Measurements from ENCODE around the gene EIF2S2. TPM values are rescaled to one million over a fixed set of nuclear protein-coding genes. Genes with fewer than 3 reads are reported as not detected.

EIF2S2 gene
- total and polyA plus RNA-seq, 2 donors (not counting 1 experiment from before 2014, with no cell fraction given): 108 to 140 TPM

DNA sequence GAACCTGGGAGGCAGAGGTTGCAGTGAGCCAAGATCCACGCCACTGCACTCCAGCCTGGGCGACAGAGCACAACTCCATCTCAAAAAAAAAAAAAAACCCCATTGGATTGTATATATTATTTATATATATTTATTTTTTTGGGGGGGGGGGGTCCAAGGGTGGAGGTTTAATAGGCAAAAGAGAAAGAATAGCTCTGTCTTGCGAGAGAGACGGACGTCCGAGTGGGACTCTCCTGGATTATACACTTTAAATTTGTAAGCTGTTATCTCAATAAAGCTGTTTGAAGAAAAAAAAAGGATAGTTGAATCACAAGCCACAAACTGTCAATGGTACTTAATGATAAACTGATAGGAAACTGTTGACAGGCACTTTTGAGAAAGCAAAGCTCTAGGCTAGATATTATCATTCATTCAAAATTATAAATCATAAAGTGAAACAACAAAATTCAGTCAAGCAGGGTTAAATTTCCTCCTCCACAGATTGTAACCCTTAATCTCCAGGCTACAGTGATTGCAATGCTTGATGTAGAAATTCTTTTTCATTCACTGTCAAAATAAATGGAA, 20.3 kb downstream of the EIF2S2 start:
- no peaks in the 10 kb centered on the region for H4K20me1 ChIP-seq (ENCODE audit: control insufficient read depth, extremely low read depth, insufficient read depth, low read length)
- H3K9ac ChIP-seq (ENCODE audit: insufficient read depth, low read length): no peak overlapping the region
- no peak overlapping the region for H2AFZ ChIP-seq (ENCODE audit: low read length)
- H3K36me3 ChIP-seq (ENCODE audit: control insufficient read depth, insufficient read depth, low read length): peaks cover 30% of the 10 kb centered on the region
- H3K27ac ChIP-seq (ENCODE audit: insufficient read depth, low read length): no peak overlapping the region
- H3K79me2 ChIP-seq (ENCODE audit: control insufficient read depth, insufficient read depth, low read length): peaks cover 6% of the 10 kb centered on the region
- DNase-seq (ENCODE audit: low read depth in 2 of 2): no peak
- no peaks in the 10 kb centered on the region for H3K9me3 ChIP-seq (ENCODE audit: control insufficient read depth, insufficient read depth, low read depth, low read length)
- no peak for TF ChIP-seq EZH2 (IDR thresholded peaks at IDR 0.05; ENCODE audit: low read length, missing control alignments)
- TF ChIP-seq, protein P1, sequence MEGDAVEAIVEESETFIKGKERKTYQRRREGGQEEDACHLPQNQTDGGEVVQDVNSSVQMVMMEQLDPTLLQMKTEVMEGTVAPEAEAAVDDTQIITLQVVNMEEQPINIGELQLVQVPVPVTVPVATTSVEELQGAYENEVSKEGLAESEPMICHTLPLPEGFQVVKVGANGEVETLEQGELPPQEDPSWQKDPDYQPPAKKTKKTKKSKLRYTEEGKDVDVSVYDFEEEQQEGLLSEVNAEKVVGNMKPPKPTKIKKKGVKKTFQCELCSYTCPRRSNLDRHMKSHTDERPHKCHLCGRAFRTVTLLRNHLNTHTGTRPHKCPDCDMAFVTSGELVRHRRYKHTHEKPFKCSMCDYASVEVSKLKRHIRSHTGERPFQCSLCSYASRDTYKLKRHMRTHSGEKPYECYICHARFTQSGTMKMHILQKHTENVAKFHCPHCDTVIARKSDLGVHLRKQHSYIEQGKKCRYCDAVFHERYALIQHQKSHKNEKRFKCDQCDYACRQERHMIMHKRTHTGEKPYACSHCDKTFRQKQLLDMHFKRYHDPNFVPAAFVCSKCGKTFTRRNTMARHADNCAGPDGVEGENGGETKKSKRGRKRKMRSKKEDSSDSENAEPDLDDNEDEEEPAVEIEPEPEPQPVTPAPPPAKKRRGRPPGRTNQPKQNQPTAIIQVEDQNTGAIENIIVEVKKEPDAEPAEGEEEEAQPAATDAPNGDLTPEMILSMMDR (conservative IDR thresholded peaks at IDR 0.05 in 1 of 2, IDR thresholded peaks at IDR 0.05 in 1 of 2; ENCODE audit: low read depth in 1 of 2, low read length in 2 of 2): no peak
- H3K4me3 ChIP-seq (replicated peaks in 1 of 4; ENCODE audit: control extremely low read depth in 1 of 4, insufficient read depth in 1 of 4, low read depth in 3 of 4, low read length in 4 of 4): no peak overlapping the region
- no peaks in the 10 kb centered on the region for H3K27me3 ChIP-seq (ENCODE audit: control insufficient read depth, insufficient read depth, low read length)
- no peaks in the 10 kb centered on the region for H3K4me1 ChIP-seq (ENCODE audit: control insufficient read depth, extremely low read depth, insufficient read depth, low read length)
- H3K4me2 ChIP-seq (ENCODE audit: extremely low read depth, insufficient read depth, low read length): no peak overlapping the region

DNA sequence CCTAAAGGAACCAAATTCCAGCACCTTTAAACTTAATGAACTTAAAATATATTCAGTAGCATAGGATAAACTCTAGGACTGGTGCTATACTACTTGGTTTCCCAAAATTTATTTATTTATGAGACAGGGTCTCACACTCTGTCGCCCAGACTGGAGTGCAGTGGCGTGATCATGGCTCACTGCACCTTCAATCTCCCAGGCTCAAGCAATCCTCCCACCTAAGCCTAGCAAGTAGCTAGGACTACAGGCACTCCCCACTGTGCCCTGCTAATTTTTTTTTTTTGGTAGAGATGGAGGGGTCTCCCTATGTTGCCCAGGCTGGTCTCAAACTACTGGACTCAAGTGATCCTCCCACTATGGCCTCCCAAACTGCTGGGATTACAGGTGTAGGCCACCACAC, 21.4 kb downstream of the EIF2S2 start:
- no peak for DNase-seq (ENCODE audit: low read depth in 2 of 2)
- H3K27ac ChIP-seq (ENCODE audit: insufficient read depth, low read length): no peak overlapping the region

DNA sequence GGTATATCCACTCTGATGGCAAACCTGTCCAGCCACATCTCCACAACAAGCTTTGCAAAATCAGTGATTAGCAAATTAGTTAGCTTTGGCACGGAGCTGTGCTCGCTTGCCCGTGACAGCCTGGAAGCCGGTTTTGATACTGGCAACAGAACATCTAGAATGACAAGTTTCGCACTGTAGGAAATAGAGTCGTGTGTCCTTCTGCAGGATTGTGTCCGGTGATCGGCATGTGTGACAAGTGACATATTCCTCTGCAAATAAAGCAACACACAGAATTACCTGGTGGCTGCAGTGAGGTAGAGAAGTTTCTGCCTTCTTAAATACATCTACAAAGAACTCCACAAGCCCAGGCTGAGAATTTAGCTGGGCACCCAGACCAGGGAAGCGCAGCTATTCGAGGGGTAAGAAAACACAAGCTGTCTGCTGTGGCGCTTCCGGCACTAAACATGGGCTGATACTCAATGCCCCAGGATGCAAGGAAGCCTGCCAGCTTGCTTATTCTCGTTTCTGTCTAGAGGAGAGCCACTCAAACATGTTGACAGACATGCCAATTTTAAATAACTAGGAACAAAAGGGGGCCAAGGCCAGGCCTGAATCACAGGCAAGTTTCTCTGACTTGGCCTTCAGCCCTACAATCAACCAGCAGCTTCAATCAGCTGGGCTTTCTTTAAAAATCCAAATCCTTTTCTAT, 22.2 kb downstream of the EIF2S2 start:
- Histone ChIP-seq H4K20me1 (ENCODE audit: control insufficient read depth, extremely low read depth, insufficient read depth, low read length) (no peaks in the 10 kb centered on the region), H3K36me3 (ENCODE audit: control insufficient read depth, insufficient read depth, low read length) (peaks cover 29% of the 10 kb centered on the region), H3K27ac (ENCODE audit: insufficient read depth, low read length) (no peak overlapping the region), H3K4me2 (ENCODE audit: extremely low read depth, insufficient read depth, low read length) (no peak overlapping the region), H3K9me3 (ENCODE audit: control insufficient read depth, insufficient read depth, low read depth, low read length) (no peaks in the 10 kb centered on the region), H3K9ac (ENCODE audit: insufficient read depth, low read length) (no peak overlapping the region), H3K4me1 (ENCODE audit: control insufficient read depth, extremely low read depth, insufficient read depth, low read length) (no peaks in the 10 kb centered on the region), H3K79me2 (ENCODE audit: control insufficient read depth, insufficient read depth, low read length) (peaks cover 6% of the 10 kb centered on the region), H2AFZ (ENCODE audit: low read length) (no peak overlapping the region), H3K4me3 (replicated peaks in 1 of 4; ENCODE audit: control extremely low read depth in 1 of 4, insufficient read depth in 1 of 4, low read depth in 3 of 4, low read length in 4 of 4) (no peak overlapping the region), H3K27me3 (ENCODE audit: control insufficient read depth, insufficient read depth, low read length) (no peaks in the 10 kb centered on the region)
- DNase-seq (ENCODE audit: low read depth in 2 of 2): no peak
- TF ChIP-seq, protein P1 (conservative IDR thresholded peaks at IDR 0.05 in 1 of 2, IDR thresholded peaks at IDR 0.05 in 1 of 2; ENCODE audit: low read depth in 1 of 2, low read length in 2 of 2): no peak
- TF ChIP-seq EZH2 (IDR thresholded peaks at IDR 0.05; ENCODE audit: low read length, missing control alignments): no peak

More for the DNA sequence above, 21.4 kb downstream of the EIF2S2 start:
- TF ChIP-seq EZH2 (IDR thresholded peaks at IDR 0.05; ENCODE audit: low read length, missing control alignments): no peak
- TF ChIP-seq, protein P1 (conservative IDR thresholded peaks at IDR 0.05 in 1 of 2, IDR thresholded peaks at IDR 0.05 in 1 of 2; ENCODE audit: low read depth in 1 of 2, low read length in 2 of 2): no peak
- no peaks in the 10 kb centered on the region for H3K27me3 ChIP-seq (ENCODE audit: control insufficient read depth, insufficient read depth, low read length)
- no peak overlapping the region for H3K4me2 ChIP-seq (ENCODE audit: extremely low read depth, insufficient read depth, low read length)
- H3K4me3 ChIP-seq (replicated peaks in 1 of 4; ENCODE audit: control extremely low read depth in 1 of 4, insufficient read depth in 1 of 4, low read depth in 3 of 4, low read length in 4 of 4): no peak overlapping the region
- peaks cover 6% of the 10 kb centered on the region for H3K79me2 ChIP-seq (ENCODE audit: control insufficient read depth, insufficient read depth, low read length)
- no peak overlapping the region for H2AFZ ChIP-seq (ENCODE audit: low read length)
- no peaks in the 10 kb centered on the region for H3K4me1 ChIP-seq (ENCODE audit: control insufficient read depth, extremely low read depth, insufficient read depth, low read length)
- peaks cover 28% of the 10 kb centered on the region for H3K36me3 ChIP-seq (ENCODE audit: control insufficient read depth, insufficient read depth, low read length)
- no peaks in the 10 kb centered on the region for H3K9me3 ChIP-seq (ENCODE audit: control insufficient read depth, insufficient read depth, low read depth, low read length)
- H4K20me1 ChIP-seq (ENCODE audit: control insufficient read depth, extremely low read depth, insufficient read depth, low read length): no peaks in the 10 kb centered on the region
- H3K9ac ChIP-seq (ENCODE audit: insufficient read depth, low read length): no peak overlapping the region
